ENCODE results near the gene IFT43. TPM values are rescaled to one million over a fixed set of nuclear protein-coding genes. Genes with fewer than 3 reads are reported as not detected.

The IFT43 gene
- total RNA-seq, 1 donor from 2014 or later = 15.8 TPM

DNA sequence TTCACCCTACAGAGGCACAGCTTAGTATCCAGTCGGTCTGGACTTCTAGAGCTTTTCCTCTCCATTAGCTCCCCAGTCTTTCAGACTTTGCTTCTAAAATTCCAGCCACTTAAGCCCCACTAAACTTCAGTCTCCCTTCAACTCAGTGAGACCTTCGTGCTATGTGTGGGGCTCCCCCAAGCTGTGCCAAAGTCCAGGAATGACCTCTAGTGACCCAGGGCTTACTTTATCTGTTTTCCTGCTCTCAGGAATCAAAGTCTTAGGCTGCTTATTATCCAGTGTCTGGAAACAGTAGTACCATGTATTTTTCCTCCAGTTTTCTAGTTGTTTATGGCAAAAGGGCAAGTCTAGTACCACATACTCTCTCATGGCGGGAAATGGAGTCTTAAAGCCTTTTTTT, 77.8 kb downstream of the IFT43 start:
- Mint-ChIP-seq H3K9me3 (peaks cover 7% of the 10 kb centered on the region), H3K4me3 (no peak overlapping the region), H3K27me3 (no peaks in the 10 kb centered on the region), H3K36me3 (ENCODE audit: low read depth) (peaks cover 48% of the 10 kb centered on the region), H3K27ac (no peak overlapping the region), H3K4me1 (no peaks in the 10 kb centered on the region)
- POLR2A ChIA-PET = interaction anchor here (0.6 kb wide), 1 partner anchor 27 kb away, joined by 6 read pairs; no protein-coding TSS in a partner anchor
- TF ChIP-seq, protein P1, sequence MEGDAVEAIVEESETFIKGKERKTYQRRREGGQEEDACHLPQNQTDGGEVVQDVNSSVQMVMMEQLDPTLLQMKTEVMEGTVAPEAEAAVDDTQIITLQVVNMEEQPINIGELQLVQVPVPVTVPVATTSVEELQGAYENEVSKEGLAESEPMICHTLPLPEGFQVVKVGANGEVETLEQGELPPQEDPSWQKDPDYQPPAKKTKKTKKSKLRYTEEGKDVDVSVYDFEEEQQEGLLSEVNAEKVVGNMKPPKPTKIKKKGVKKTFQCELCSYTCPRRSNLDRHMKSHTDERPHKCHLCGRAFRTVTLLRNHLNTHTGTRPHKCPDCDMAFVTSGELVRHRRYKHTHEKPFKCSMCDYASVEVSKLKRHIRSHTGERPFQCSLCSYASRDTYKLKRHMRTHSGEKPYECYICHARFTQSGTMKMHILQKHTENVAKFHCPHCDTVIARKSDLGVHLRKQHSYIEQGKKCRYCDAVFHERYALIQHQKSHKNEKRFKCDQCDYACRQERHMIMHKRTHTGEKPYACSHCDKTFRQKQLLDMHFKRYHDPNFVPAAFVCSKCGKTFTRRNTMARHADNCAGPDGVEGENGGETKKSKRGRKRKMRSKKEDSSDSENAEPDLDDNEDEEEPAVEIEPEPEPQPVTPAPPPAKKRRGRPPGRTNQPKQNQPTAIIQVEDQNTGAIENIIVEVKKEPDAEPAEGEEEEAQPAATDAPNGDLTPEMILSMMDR (IDR thresholded peaks at IDR 0.05) = no peak
- CTCF ChIA-PET = interaction anchor here (0.9 kb wide), 1 partner anchor 289 kb away, joined by 3 read pairs; no protein-coding TSS in a partner anchor
- no peak for DNase-seq
- ATAC-seq (ENCODE audit: low read depth) = no peak
- intact Hi-C loops (cut with micrococcal nuclease) = no loop called here

GRCh38 chr14:76065519-76065918, 80.0 kb downstream of the IFT43 start:
- TF ChIP-seq, protein P1 (IDR thresholded peaks at IDR 0.05) = no peak
- CTCF ChIA-PET = no interaction called here
- H3K27me3 Mint-ChIP-seq = no peaks in the 10 kb centered on the region
- no peaks in the 10 kb centered on the region for H3K4me1 Mint-ChIP-seq
- ATAC-seq (ENCODE audit: low read depth) (no peak), DNase-seq (no peak)
- POLR2A ChIA-PET = no interaction called here
- no peak overlapping the region for H3K4me3 Mint-ChIP-seq
- intact Hi-C loops (cut with micrococcal nuclease) = no loop called here
- H3K9me3 Mint-ChIP-seq = peaks cover 7% of the 10 kb centered on the region
- H3K27ac Mint-ChIP-seq = no peak overlapping the region
- H3K36me3 Mint-ChIP-seq (ENCODE audit: low read depth) = peaks cover 41% of the 10 kb centered on the region

GRCh38 chr14:76067536-76067935, 82.0 kb downstream of the IFT43 start:
- Mint-ChIP-seq H3K36me3 (ENCODE audit: low read depth) (peaks cover 30% of the 10 kb centered on the region), H3K4me1 (no peaks in the 10 kb centered on the region), H3K9me3 (peaks cover 7% of the 10 kb centered on the region), H3K27me3 (no peaks in the 10 kb centered on the region), H3K4me3 (no peak overlapping the region), H3K27ac (no peak overlapping the region)
- ChIA-PET CTCF (no interaction called here), POLR2A (no interaction called here)
- DNase-seq = no peak
- TF ChIP-seq, protein P1 (IDR thresholded peaks at IDR 0.05) = no peak
- ATAC-seq (ENCODE audit: low read depth) = no peak
- intact Hi-C loops (cut with micrococcal nuclease) = no loop called here

DNA sequence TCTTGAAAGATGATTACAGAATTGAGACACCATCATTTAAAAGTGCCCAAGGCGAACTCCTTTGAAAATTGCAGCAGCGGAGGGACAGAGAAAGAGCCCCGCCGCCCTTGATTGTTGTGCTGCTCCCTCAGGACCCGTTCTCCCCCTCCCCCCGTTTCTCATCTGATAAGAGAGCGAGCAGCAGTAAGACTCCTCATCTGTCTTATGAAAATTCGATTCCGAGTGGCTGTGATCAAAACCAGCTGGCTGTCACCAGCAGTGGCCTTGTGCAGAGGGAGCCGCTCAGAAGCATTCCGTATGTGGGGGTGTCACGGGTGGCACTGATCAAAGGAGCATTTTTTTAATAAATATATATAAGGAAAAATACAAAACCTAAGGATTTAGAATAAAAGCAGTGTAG, 88.2 kb downstream of the IFT43 start:
- TF ChIP-seq, protein P1 (IDR thresholded peaks at IDR 0.05) = no peak
- ATAC-seq (ENCODE audit: low read depth) (no peak), DNase-seq (no peak)
- intact Hi-C loops (cut with micrococcal nuclease) = no loop called here
- Mint-ChIP-seq H3K4me3 (no peak overlapping the region), H3K36me3 (ENCODE audit: low read depth) (no peaks in the 10 kb centered on the region), H3K27ac (no peak overlapping the region), H3K4me1 (no peaks in the 10 kb centered on the region), H3K9me3 (no peaks in the 10 kb centered on the region), H3K27me3 (no peaks in the 10 kb centered on the region)
- ChIA-PET POLR2A (no interaction called here), CTCF (no interaction called here)

DNA sequence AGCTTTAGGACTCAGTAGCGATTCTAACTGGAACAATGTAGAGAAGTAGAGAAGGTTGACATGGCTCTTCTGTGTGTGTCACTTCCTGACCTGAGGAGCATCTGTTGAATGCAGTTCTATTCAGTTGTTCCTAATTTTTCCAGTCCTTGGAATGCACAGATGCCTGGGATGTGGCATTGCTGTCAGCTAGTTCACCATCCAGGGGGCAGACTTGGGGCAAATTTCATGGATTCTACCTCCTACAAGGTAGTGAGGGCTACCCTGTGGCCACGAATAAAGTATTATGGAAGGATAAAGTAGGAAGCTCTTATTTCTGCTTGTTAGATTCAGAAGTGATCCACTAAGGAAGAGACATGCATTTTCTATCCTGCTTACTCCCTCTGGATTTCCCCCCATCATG, 91.8 kb downstream of the IFT43 start:
- Mint-ChIP-seq H3K27ac (no peak overlapping the region), H3K9me3 (no peaks in the 10 kb centered on the region), H3K27me3 (no peaks in the 10 kb centered on the region), H3K4me1 (no peaks in the 10 kb centered on the region), H3K4me3 (no peak overlapping the region), H3K36me3 (ENCODE audit: low read depth) (no peaks in the 10 kb centered on the region)
- DNase-seq (no peak), ATAC-seq (ENCODE audit: low read depth) (no peak)
- intact Hi-C loops (cut with micrococcal nuclease) = no loop called here
- CTCF ChIA-PET = no interaction called here
- POLR2A ChIA-PET = no interaction called here
- TF ChIP-seq, protein P1 (IDR thresholded peaks at IDR 0.05) = no peak

Measured in activated B cell treated with CpG ODN at 0.5 μM for 24 hours (primary cell).